G401.6 (cell line): ENCODE results near the gene PRDM2.

Experiments
- FAIRE-seq: peaks from 2 replicates; lab custom pipeline; 2012; peaks lifted over from hg19 to GRCh38; lab: Jason Lieb, UNC

The PRDM2 gene

GRCh38 chr1:13865851-13866250 lies 165.9 kb downstream of the PRDM2 start:
- FAIRE-seq, result no peak

- FAIRE-seq, result no peak
These were observed 167.6 kb downstream of the PRDM2 start for GRCh38 chr1:13867603-13868002.

GRCh38 chr1:13869172-13869797 lies 169.3 kb downstream of the PRDM2 start:
- no peak for FAIRE-seq

- FAIRE-seq, result no peak
These were observed 171.4 kb downstream of the PRDM2 start for GRCh38 chr1:13871413-13871812.

GRCh38 chr1:13871886-13872285 lies 171.9 kb downstream of the PRDM2 start:
- no peak for FAIRE-seq

- FAIRE-seq, result no peak
These were observed 173.0 kb downstream of the PRDM2 start for GRCh38 chr1:13873032-13873431.
